Skeletal muscle satellite cell (primary cell): ENCODE measurements around the gene CMIP.
A peak's percentile ranks its signal among the peaks of the same experiment; 100 is the strongest.

Experiments
- H3K27me3 ChIP-seq: 2 replicates; pipeline ENCODE4 v1.7.0; 2013; ENCODE audit warnings: low read length; ENCODE audit not compliant: control insufficient read depth, insufficient read depth
- H3K36me3 ChIP-seq: 2 replicates; pipeline ENCODE4 v1.7.0; 2013; ENCODE audit warnings: mild to moderate bottlenecking, control low read depth, low read length; ENCODE audit not compliant: insufficient read depth
- H3K4me1 ChIP-seq: 2 replicates; pipeline ENCODE4 v1.7.0; 2013; ENCODE audit warnings: low read length; ENCODE audit not compliant: control insufficient read depth, insufficient read depth
- H3K4me2 ChIP-seq: 2 replicates; pipeline ENCODE4 v1.7.0; 2013; ENCODE audit warnings: mild to moderate bottlenecking, low read length
- H3K4me3 ChIP-seq: 2 replicates; pipeline ENCODE4 v1.7.0; 2013; ENCODE audit warnings: low read length
- H3K9ac ChIP-seq: 2 replicates; pipeline ENCODE4 v1.7.0; 2013; ENCODE audit warnings: mild to moderate bottlenecking, low read depth, low read length, moderate library complexity
- H3K9me3 ChIP-seq: replicated peaks from 2 replicates; pipeline ENCODE4 v1.7.0; 2013; ENCODE audit warnings: mild to moderate bottlenecking, control low read depth, low read length

Gene CMIP

DNA sequence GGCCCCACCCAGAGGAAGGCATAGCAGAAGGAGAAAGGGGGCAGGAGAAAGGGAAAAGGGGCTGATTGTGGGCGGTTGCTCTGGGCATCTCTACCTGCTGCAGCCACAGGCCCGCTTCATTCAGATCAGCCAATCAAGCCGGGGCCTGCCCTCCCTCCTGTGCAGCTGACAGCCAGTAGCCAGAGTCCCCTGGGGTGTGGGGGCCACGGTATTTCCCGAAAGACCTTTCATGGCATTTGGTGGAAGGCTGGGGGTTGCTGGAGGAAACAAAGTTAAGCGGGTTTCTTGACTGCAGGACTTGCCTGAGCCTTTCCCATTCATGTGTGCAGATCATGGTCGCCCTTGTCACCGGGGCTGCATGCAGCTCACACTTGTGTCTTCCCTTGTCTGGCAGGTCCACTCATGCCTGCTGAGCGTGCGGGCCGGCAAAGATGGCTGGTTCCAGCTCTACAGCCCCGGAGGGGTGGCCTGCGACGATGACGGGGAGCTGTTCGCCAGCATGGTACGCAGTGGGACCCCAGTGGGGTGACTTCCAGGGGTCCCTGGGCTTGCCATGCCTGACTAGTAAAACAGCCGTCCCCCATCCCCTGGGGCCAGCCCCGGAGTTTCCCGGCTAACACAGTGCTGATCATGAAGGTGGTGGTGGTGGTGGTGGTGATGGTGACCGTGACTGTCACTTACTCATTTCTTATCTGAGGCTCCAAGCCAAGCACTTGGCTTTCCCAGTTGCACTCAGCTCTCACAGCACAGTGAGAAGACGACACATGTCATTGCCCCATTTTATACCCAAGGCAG, 251.8 kb downstream of the CMIP start:
- no peak overlapping the region for H3K4me2 ChIP-seq
- no peaks in the 10 kb centered on the region for H3K27me3 ChIP-seq
- peaks cover 14% of the 10 kb centered on the region for H3K36me3 ChIP-seq
- no peak overlapping the region for H3K4me3 ChIP-seq
- H3K9me3 ChIP-seq = no peaks in the 10 kb centered on the region
- peaks cover 39% of the 10 kb centered on the region for H3K4me1 ChIP-seq
- no peak overlapping the region for H3K9ac ChIP-seq

DNA sequence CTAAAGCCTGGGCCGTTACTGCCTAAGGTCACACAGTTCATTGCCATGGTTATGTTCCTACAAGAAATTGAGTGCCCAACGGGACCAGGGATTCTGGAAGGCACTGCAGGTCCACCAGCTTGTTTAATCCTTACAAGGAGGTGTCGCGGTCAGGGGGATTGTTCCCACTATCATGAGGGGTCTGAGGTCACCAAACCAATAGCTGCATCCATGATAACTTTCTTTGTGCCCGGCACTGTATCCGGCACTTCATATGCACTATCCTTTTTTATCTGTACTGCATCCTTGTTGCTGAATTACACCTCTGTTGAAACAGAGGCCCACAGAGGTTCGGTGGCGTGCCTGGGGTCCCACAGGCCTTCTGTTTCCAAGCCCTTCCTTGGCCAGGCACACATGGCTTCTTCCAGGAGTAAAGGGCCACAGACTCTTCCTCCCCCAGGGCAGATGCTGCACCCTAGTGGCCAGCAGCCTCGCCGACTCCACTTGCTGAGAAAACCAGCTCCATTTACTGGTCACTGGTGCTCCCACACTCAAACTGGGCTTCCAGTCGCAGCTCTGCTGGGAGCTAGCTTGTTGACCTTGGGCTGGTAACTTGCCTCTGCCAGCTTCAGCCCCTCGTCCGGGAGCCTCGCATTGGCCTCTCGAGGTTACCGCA, 252.5 kb downstream of the CMIP start:
- no peak overlapping the region for H3K4me3 ChIP-seq
- peaks cover 10% of the 10 kb centered on the region for H3K36me3 ChIP-seq
- H3K4me2 ChIP-seq = no peak overlapping the region
- no peaks in the 10 kb centered on the region for H3K27me3 ChIP-seq
- no peak overlapping the region for H3K9ac ChIP-seq
- H3K9me3 ChIP-seq = no peaks in the 10 kb centered on the region
- H3K4me1 ChIP-seq = peaks cover 39% of the 10 kb centered on the region

DNA sequence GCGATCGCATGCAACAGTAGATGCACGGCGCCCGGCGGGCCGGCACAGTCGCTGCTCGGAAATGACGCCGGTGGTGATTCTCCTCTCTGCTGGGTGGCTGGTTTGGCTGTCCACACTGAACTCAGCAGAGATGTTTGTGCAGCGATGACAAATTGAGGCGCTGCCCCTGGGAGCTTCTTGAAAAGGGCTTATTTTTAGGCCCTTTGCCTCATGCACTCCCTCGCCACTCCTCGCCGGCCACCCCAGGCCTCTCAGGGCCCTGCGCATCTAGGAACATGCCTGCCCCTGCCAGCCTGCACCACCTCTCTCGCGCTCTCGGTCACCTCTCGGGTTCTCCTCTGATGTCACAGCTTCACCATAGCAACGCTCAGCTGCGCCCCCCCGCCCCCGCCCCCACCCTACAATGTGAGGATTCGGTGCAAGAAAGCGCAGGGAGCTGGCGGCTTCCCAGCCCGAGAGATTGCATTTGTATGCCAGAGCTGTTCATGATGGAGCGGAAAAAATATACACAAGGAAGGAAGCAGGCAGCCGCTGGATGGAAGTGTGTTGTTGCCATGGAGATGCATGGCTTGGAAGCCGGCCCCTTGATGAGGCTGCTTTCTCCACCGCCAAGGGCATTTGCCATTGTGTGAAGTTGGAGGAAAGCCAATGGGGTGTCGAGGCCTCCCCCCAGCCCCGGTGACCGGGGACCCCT, 253.2 kb downstream of the CMIP start:
- H3K4me3 ChIP-seq = no peak overlapping the region
- peaks cover 8% of the 10 kb centered on the region for H3K36me3 ChIP-seq
- H3K9me3 ChIP-seq = no peaks in the 10 kb centered on the region
- peaks cover 33% of the 10 kb centered on the region for H3K4me1 ChIP-seq
- no peak overlapping the region for H3K4me2 ChIP-seq
- no peaks in the 10 kb centered on the region for H3K27me3 ChIP-seq
- no peak overlapping the region for H3K9ac ChIP-seq

DNA sequence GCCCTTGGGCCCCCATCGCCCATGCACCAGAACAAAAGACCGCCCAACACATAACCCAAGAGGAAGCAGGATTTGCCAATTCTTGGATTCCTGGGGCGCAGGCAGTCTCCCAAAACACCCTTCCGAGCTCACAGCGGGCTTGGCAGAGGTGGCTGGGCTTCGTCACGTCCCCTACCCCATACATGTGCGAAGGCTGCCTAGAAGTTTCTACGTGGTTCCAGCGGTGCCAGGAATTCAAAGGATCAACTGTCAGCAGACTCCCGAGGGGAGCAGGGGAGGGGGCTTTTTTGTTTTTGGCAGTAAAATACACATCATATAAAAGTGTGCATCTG, 253.7 kb downstream of the CMIP start:
- H3K4me3 ChIP-seq = no peak overlapping the region
- H3K9ac ChIP-seq = no peak overlapping the region
- peaks cover 33% of the 10 kb centered on the region for H3K4me1 ChIP-seq
- no peaks in the 10 kb centered on the region for H3K9me3 ChIP-seq
- H3K27me3 ChIP-seq = no peaks in the 10 kb centered on the region
- no peak overlapping the region for H3K4me2 ChIP-seq
- peaks cover 7% of the 10 kb centered on the region for H3K36me3 ChIP-seq

DNA sequence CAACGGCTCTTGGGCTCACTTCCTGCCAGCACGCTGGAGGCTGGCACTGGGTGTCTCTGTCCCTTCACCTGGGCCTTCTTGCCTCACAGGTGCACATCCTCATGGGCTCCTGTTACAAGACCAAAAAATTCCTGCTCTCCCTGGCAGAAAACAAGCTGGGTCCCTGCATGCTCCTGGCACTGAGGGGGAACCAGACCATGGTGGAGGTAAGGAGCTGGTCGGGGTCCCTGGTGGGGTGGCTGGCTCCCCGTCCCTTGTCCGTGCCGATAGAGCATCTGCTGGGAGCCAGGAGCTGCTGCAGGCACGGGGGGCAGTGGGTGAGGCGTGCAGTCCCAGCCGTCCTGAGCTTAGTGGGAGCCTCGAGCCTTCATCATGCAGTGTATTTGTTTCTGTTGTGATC, 255.0 kb downstream of the CMIP start:
- H3K27me3 ChIP-seq = no peaks in the 10 kb centered on the region
- no peak overlapping the region for H3K4me2 ChIP-seq
- no peak overlapping the region for H3K4me3 ChIP-seq
- peaks cover 7% of the 10 kb centered on the region for H3K36me3 ChIP-seq
- no peaks in the 10 kb centered on the region for H3K9me3 ChIP-seq
- H3K4me1 ChIP-seq = peaks cover 26% of the 10 kb centered on the region
- no peak overlapping the region for H3K9ac ChIP-seq

DNA sequence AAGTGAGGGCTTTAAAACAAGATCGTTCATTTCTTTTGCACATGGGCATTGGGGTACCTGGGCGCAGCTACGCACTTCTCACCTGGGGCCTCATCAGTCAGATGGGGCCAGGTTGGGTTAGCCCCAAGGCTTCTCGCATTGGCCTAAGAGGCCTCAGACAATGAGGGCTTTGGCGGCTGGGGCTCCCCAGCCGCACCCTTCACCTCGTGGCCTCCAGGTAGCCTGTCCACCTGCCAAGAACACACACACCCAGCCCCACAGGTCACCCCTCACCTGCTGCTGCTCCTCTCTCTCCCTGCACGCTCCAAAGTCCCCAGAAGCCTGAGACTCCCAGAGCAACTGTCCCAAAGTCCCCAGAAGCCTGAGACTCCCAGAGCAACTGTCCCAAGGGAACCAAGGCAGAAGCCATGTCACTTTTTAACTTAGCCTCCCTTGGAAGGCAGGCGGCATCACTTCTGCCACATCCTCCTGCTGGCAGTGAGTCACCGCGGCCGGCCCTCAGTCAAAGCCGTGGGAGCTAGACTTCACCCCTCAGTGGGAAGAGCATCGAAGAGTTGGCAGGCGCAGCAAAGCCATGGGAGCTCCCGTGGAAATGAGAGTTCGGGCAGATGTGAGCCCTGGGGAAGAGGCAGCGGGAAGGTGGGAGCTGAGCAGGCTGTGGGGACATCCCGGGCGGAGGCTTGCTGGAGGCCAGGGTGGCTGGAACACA, 255.6 kb downstream of the CMIP start:
- peaks cover 20% of the 10 kb centered on the region for H3K4me1 ChIP-seq

DNA sequence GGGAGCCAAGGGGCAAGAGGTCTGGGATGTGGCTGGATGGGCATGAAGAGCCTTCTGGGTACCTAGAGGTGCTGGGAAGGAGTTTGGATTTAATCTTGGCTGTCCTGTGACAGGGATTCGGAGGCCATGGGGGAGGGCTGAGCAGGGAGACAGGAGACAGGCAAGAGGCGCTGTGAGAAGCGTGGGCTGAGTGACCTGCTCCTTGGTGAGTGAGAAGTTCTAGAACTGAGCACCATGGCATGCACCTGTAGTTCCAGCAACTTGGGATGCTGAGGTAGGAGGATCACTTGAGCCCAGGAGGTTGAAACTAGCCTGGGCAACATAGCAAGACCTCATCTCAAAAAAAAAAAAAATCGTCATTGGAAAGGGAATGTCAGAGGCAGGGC, 256.2 kb downstream of the CMIP start:
- H3K4me2 ChIP-seq = no peak overlapping the region
- peaks cover 11% of the 10 kb centered on the region for H3K36me3 ChIP-seq
- H3K27me3 ChIP-seq = no peaks in the 10 kb centered on the region
- no peak overlapping the region for H3K9ac ChIP-seq
- no peak overlapping the region for H3K4me3 ChIP-seq
- H3K4me1 ChIP-seq = peaks cover 15% of the 10 kb centered on the region
- H3K9me3 ChIP-seq = no peaks in the 10 kb centered on the region

More for the DNA sequence above, 255.6 kb downstream of the CMIP start:
- Histone ChIP-seq H3K36me3 (peaks cover 9% of the 10 kb centered on the region), H3K4me3 (no peak overlapping the region), H3K9ac (no peak overlapping the region), H3K4me2 (no peak overlapping the region), H3K9me3 (no peaks in the 10 kb centered on the region), H3K27me3 (no peaks in the 10 kb centered on the region)

DNA sequence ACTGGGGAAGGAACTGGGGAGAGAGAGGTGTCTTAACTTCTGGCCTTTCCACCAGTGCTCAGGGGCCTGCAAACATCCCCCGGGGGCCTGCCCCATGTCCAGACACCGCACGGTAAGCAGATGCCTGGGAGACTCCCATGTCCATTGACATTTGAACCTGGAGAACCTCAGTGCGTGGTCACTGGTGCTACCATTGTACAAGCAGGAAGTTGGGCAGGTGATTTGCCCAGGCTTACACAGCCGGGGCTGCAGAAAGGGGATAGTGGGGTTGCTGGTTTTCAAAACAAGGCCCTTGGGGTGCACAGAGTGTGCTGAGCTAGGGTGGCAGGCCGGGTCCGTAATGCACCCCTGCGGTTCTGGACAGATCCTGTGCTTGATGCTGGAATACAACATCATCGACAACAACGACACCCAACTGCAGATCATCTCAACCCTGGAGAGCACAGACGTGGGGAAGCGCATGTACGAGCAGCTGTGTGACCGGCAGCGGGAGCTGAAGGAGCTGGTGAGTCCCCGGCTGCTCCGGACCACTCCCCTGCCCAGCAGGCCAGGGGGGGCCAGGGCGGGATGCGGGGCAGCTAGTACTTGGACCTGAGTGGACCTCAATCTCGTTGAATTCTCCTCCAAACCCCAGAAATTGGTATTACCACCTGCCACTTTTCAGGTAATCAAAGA, 256.8 kb downstream of the CMIP start:
- Histone ChIP-seq H3K36me3 (peaks cover 11% of the 10 kb centered on the region), H3K4me3 (no peak overlapping the region), H3K4me1 (peaks cover 15% of the 10 kb centered on the region), H3K4me2 (no peak overlapping the region), H3K9me3 (no peaks in the 10 kb centered on the region), H3K9ac (no peak overlapping the region), H3K27me3 (no peaks in the 10 kb centered on the region)

DNA sequence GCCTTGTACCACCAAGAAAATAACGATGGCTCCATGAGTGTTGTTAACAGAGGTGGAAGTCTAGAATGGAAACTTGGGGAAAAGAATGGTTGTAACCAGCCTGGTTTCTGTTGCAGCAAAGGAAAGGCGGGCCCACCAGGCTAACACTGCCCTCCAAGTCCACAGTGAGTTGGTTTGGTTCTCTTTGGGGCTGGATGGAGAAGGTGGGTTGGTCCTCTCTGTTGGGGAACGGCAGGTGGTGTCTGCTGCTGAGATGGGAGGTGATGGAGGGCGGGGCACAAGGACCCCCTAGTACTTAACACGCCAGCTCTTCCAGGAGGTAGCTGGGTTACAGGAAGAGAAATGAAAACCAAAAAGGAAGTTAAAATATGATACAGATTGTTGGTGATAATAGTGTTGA, 257.9 kb downstream of the CMIP start:
- Histone ChIP-seq H3K36me3 (peaks cover 17% of the 10 kb centered on the region), H3K9me3 (no peaks in the 10 kb centered on the region), H3K9ac (no peak overlapping the region), H3K27me3 (no peaks in the 10 kb centered on the region), H3K4me3 (no peak overlapping the region), H3K4me2 (no peak overlapping the region), H3K4me1 (peaks cover 23% of the 10 kb centered on the region)

DNA sequence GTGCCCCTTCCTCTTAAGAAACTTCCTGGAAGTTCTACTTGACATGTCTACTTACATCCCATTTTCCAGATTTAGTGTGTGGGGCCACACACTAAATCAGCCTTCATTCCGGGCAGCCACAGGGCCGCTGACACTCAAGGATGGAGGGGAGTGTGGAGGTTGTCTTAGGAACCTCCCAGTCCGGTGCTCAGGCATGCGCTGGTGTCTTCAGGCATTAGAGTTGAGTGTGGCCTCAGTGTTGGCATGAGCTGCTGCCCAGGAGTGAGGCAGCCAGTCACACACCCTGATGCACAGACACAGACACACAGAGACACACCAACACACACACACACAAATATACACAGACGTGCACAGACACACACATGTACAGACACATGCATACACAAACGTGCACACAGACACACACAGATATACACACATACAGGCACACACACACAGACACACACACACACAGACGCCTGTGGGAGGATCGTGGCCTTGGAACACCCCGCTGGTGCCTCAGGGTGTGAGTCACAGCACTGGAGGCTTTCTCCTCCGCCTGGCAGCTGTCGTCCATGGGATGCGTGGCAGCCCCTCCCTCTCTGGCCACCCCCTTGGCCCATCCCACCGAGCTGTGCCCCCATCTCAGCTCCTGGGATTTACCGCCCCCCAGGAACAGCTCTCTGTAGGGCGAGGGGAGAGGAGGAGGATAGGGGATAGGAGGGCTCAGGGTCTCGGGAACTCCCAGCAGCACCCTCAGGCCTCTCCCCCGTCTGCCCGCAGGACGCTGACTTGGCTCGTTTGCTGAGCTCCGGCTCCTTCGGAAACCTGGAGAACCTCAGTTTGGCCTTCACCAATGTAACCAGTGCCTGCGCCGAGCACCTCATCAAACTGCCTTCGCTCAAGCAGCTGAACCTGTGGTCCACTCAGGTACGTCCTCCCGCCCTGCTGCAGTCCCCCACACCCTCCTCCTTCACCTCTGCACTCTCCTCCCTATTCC, 258.9 kb downstream of the CMIP start:
- Histone ChIP-seq H3K4me2 (peak overlapping the region; percentile 67), H3K9me3 (no peaks in the 10 kb centered on the region), H3K9ac (peak overlapping the region; percentile 47), H3K4me3 (peak overlapping the region; percentile 64), H3K36me3 (peaks cover 25% of the 10 kb centered on the region), H3K27me3 (no peaks in the 10 kb centered on the region), H3K4me1 (peaks cover 31% of the 10 kb centered on the region)
